ENCODE data around the gene AP3S2.

- TF ChIP-seq POLR2A (IDR thresholded peaks at IDR 0.05) (no peak), CTCF (IDR thresholded peaks at IDR 0.05) (no peak)
Observed at GRCh38 chr15:89787944-89788343, 105.8 kb downstream of the AP3S2 start.

Measured in Peyer's patch (tissue), 4 donors.